ENCODE results near the gene SDE2. TPM values are rescaled to one million over a fixed set of nuclear protein-coding genes. Genes with fewer than 3 reads are reported as not detected.

Gene SDE2
- total RNA-seq, 4 donors from 2014 or later, result 16.1 to 27.3 (median 23.6) TPM

GRCh38 chr1:225936523-225936922 is 62.6 kb downstream of the SDE2 start:
- no peak for TF ChIP-seq CTCF (IDR thresholded peaks at IDR 0.05; ENCODE audit: low read depth)

- no peak for TF ChIP-seq CTCF (IDR thresholded peaks at IDR 0.05; ENCODE audit: low read depth)
Measured at GRCh38 chr1:225934711-225935110, 64.4 kb downstream of the SDE2 start.

DNA sequence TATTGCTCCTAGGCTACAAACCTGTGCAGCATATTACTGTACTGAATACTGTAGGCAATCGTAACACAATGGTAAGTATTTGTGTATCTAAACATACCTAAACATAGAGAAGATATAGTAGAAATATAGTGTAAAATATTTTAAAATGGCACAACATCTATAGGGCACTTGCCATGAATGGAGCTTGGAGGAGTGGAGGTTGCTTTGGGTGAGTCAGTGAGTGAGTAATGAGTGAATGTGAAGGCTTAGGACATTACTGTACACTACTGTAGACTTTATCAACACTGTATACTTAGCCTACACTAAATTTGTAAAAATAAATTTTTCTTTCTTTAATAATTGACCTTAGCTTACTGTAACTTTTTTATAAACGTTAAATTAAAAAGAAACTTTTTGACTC is 66.1 kb downstream of the SDE2 start:
- no peak for TF ChIP-seq CTCF (IDR thresholded peaks at IDR 0.05; ENCODE audit: low read depth)

Small RNA genes within 50 kb of the gene (small RNA-seq; reads per million reads assigned to genes)
- not detected for gene AL117348.1
- not detected for gene NDUFA3P3

Other genes with a start within 250 kb of the SDE2 start
- 100 to 1,000 TPM; 139 to 234 (median 156) TPM for gene SRP9, start 221.5 kb downstream of the SDE2 start, total RNA-seq
- gene EPHX1, start 189.2 kb downstream of the SDE2 start, total RNA-seq, result 100 to 1,000 TPM; 126 to 193 (median 153) TPM
- 100 to 1,000 TPM in 1 of 4 donors, 10 to 100 TPM in 3; 65.5 to 115 (median 68.3) TPM for gene TMEM63A, start 117.0 kb downstream of the SDE2 start, total RNA-seq
- gene LEFTY1, start 110.2 kb downstream of the SDE2 start, total RNA-seq, result under 1 TPM in 2 of 4 donors, not detected in 2; 0.34 to 0.57 TPM
- 10 to 100 TPM; 24.1 to 42.8 (median 36.2) TPM for gene PYCR2, start 75.1 kb downstream of the SDE2 start, total RNA-seq
- gene LEFTY2, start 58.1 kb downstream of the SDE2 start, total RNA-seq, result 1 to 10 TPM in 1 of 4 donors, under 1 TPM in 2, not detected in 1; 0.44 to 1.1 (median 0.57) TPM
- gene H3-3A, start 63.4 kb upstream of the SDE2 start, total RNA-seq, result 100 to 1,000 TPM; 191 to 368 (median 329) TPM
- 10 to 100 TPM; 40.1 to 56.6 (median 51.4) TPM for gene ACBD3, start 187.4 kb upstream of the SDE2 start, total RNA-seq
- gene MIXL1, start 224.3 kb upstream of the SDE2 start, total RNA-seq, result not detected